22Rv1 (cell line): ENCODE data around the gene SPEF1.

Source experiments
- CTCF ChIP-seq: fragments of 450-650 bp; IDR thresholded peaks from 2 replicates; pipeline ENCODE4 v1.5.1; 2017; ENCODE audit warnings: mild to moderate bottlenecking
- ZFX ChIP-seq: fragments of 450-650 bp; IDR thresholded peaks from 2 replicates; pipeline ENCODE4 v1.6.1; 2017; ENCODE audit warnings: antibody characterized with exemption, borderline replicate concordance

GRCh38 chr20:3744806-3745685 lies 36.2 kb downstream of the SPEF1 start:
- TF ChIP-seq CTCF: peak; percentile 33
- TF ChIP-seq ZFX: no peak
